HCT116 (cell line): ENCODE results near the gene MGAT4C. TPM values are rescaled to one million over a fixed set of nuclear protein-coding genes. Genes with fewer than 3 reads are reported as not detected.

Experiments
- ATAC-seq: fragments of 200-7000 bp; cut with Tn5 transposase; 2 replicates; pipeline ENCODE4 v1.9.1; 2020; ENCODE audit warnings: mild to moderate bottlenecking, moderate library complexity
- BruUV-seq: library from RNA; stranded (reverse); fragments of 400-500 nt; replicated peaks from 2 replicates; lab custom pipeline; 2021; lab: Mats Ljungman, UMichigan
- CTCF ChIA-PET: fragments of 300-600 bp; sonication (Branson Sonifier 250); formaldehyde crosslinking; loops from one replicate; lab custom pipeline; 2021; ENCODE audit warnings: antibody characterized with exemption; lab: Charles Lee
- POLR2A ChIA-PET: fragments of 300-600, 350-600 bp; sonication (Branson Sonifier 250); formaldehyde crosslinking; loops from one replicate; lab custom pipeline; 2021; ENCODE audit warnings: antibody characterized with exemption; lab: Charles Lee
- RAD21 ChIA-PET, 2 experiments: fragments of 300-600 bp; sonication (Branson Sonifier 250); formaldehyde crosslinking; loops; one replicate each; lab custom pipeline; 2023; ENCODE audit warnings: low total read pairs in 2 of 2; ENCODE audit not compliant: uncharacterized antibody in 2 of 2, unreplicated experiment in 2 of 2, low non-redundant PET in 1 of 2; lab: Charles Lee
- DNase-seq: peaks from one replicate; pipeline ENCODE4 v3.0.0-alpha.2; 2010; ENCODE audit warnings: low read depth, low spot score
- H2AFZ ChIP-seq: fragments of 200-600 bp; shearing (Covaris generic), sonication (generic); 2 replicates; pipeline ENCODE4 v1.6.1; 2017; ENCODE audit warnings: low read depth, mixed run types, mixed read lengths, antibody characterized with exemption, low read length; ENCODE audit not compliant: poor library complexity, severe bottlenecking
- H3K27ac ChIP-seq: 2 replicates; pipeline ENCODE4 v1.5.1; 2012; ENCODE audit warnings: low read depth, low read length
- H3K27me3 ChIP-seq: fragments of 200-600 bp; sonication (generic); 2 replicates; pipeline ENCODE4 v1.6.1; 2016; ENCODE audit warnings: mixed run types, low read length, mixed read lengths; ENCODE audit not compliant: insufficient read depth
- H3K36me3 ChIP-seq, 2 experiments: fragments of 200-500 bp in 1 of 2; fragments of 200-600 bp in 1 of 2; sonication (Bioruptor generic) in 1 of 2; sonication (generic) in 1 of 2; 2 replicates each; pipeline versions ENCODE4 v1.5.1 to v1.6.1; 2014 to 2016; ENCODE audit warnings: low read length in 2 of 2, inconsistent platforms in 1 of 2, mixed read lengths in 1 of 2, mixed run types in 1 of 2; ENCODE audit not compliant: insufficient read depth in 2 of 2, control insufficient read depth in 1 of 2
- H3K4me1 ChIP-seq, 2 experiments: fragments of 200-600 bp in 1 of 2; sonication (generic) in 1 of 2; 2 replicates each; pipeline versions ENCODE4 v1.5.1 to v1.6.1; 2012 to 2017; ENCODE audit warnings: low read length in 2 of 2, inconsistent platforms in 1 of 2, mild to moderate bottlenecking in 1 of 2, mixed read lengths in 1 of 2, mixed run types in 1 of 2, moderate library complexity in 1 of 2; ENCODE audit not compliant: insufficient read depth in 2 of 2, control insufficient read depth in 1 of 2
- H3K4me2 ChIP-seq: fragments of 200-600 bp; sonication (generic); 2 replicates; pipeline ENCODE4 v1.6.1; 2017; ENCODE audit warnings: mixed run types, low read length, mixed read lengths
- H3K4me3 ChIP-seq, 2 experiments: fragments of 200-600 bp in 1 of 2; sonication (generic) in 1 of 2; replicated peaks in 1 of 2; 2 replicates each; pipeline ENCODE4 v1.5.1; 2011 to 2016; ENCODE audit warnings: low read length in 2 of 2, control low read depth in 1 of 2, low read depth in 1 of 2, mild to moderate bottlenecking in 1 of 2, mixed read lengths in 1 of 2, mixed run types in 1 of 2
- H3K79me2 ChIP-seq: fragments of 200-600 bp; sonication (generic); 2 replicates; pipeline ENCODE4 v1.6.1; 2017; ENCODE audit warnings: mild to moderate bottlenecking, mixed run types, low read length, moderate library complexity, mixed read lengths; ENCODE audit not compliant: insufficient read depth
- H3K9ac ChIP-seq: fragments of 200-600 bp; sonication (generic); 2 replicates; pipeline ENCODE4 v1.6.1; 2016; ENCODE audit warnings: low read length, mixed read lengths
- H3K9me2 ChIP-seq: fragments of 200-600 bp; sonication (generic), shearing (Covaris generic); 2 replicates; pipeline ENCODE4 v1.6.1; 2017; ENCODE audit warnings: mixed run types, mild to moderate bottlenecking, moderate library complexity; ENCODE audit not compliant: insufficient read depth
- H3K9me3 ChIP-seq, 2 experiments: fragments of 200-500 bp in 1 of 2; fragments of 200-600 bp in 1 of 2; sonication (Bioruptor generic) in 1 of 2; sonication (generic) in 1 of 2; 2 replicates each; pipeline ENCODE4 v1.6.1; 2014 to 2017; ENCODE audit warnings: low read length in 2 of 2, mixed read lengths in 2 of 2, inconsistent platforms in 1 of 2, low read depth in 1 of 2, mild to moderate bottlenecking in 1 of 2, mixed run types in 1 of 2, moderate library complexity in 1 of 2; ENCODE audit not compliant: control insufficient read depth in 1 of 2, insufficient read depth in 1 of 2
- H4K20me1 ChIP-seq: fragments of 200-600 bp; sonication (generic), shearing (Covaris generic); 2 replicates; pipeline ENCODE4 v1.6.1; 2017; ENCODE audit warnings: mixed run types, mild to moderate bottlenecking, moderate library complexity; ENCODE audit not compliant: insufficient read depth
- CBX3 ChIP-seq: IDR thresholded peaks from 2 replicates; pipeline ENCODE4 v1.6.1; 2012; ENCODE audit warnings: low read depth
- CEBPB ChIP-seq: IDR thresholded peaks from 2 replicates; pipeline ENCODE4 v1.6.1; 2012; ENCODE audit warnings: low read depth
- EGR1 ChIP-seq: IDR thresholded peaks from 2 replicates; pipeline ENCODE4 v1.6.1; 2012; ENCODE audit warnings: low read depth
- FOSL1 ChIP-seq: IDR thresholded peaks from 2 replicates; pipeline ENCODE4 v1.6.1; 2012; ENCODE audit warnings: low read depth
- POLR2A ChIP-seq: IDR thresholded peaks from 2 replicates; pipeline ENCODE4 v1.7.0; 2011; ENCODE audit warnings: borderline replicate concordance; ENCODE audit not compliant: insufficient read depth, insufficient read length; ENCODE audit errors: extremely low read depth
- RAD21 ChIP-seq: IDR thresholded peaks from 2 replicates; pipeline ENCODE4 v1.6.1; 2012; ENCODE audit warnings: low read depth, mild to moderate bottlenecking
- SP1 ChIP-seq: IDR thresholded peaks from 2 replicates; pipeline ENCODE4 v1.6.1; 2012; ENCODE audit warnings: low read depth
- SRF ChIP-seq: IDR thresholded peaks from 2 replicates; pipeline ENCODE4 v1.6.1; 2012; ENCODE audit warnings: low read depth
- YY1 ChIP-seq: IDR thresholded peaks from 2 replicates; pipeline ENCODE4 v1.6.1; 2011; ENCODE audit warnings: low read length, low read depth, moderate library complexity, mild to moderate bottlenecking; ENCODE audit not compliant: insufficient replicate concordance; ENCODE audit errors: extremely low read depth
- ZFX ChIP-seq: fragments of 450-650 bp; IDR thresholded peaks from 2 replicates; pipeline ENCODE4 v1.6.1; 2017
- intact Hi-C: fragments of 100-400 bp; cut with micrococcal nuclease; formaldehyde crosslinking; loops from 2 replicates; pipeline ENCODE4 v1.10.0; 2022
- total RNA-seq: library from RNA; stranded (reverse); gene quantifications from one replicate; pipeline ENCODE4 v1.2.1, GENCODE V29; 2021; ENCODE audit not compliant: unreplicated experiment
- TF ChIP-seq, protein P1 (sequence below): IDR thresholded peaks from 2 replicates; pipeline ENCODE4 v1.6.1; 2012; ENCODE audit warnings: low read depth

Gene MGAT4C
- total RNA-seq, 1 experiment from 2014 or later: not detected

DNA sequence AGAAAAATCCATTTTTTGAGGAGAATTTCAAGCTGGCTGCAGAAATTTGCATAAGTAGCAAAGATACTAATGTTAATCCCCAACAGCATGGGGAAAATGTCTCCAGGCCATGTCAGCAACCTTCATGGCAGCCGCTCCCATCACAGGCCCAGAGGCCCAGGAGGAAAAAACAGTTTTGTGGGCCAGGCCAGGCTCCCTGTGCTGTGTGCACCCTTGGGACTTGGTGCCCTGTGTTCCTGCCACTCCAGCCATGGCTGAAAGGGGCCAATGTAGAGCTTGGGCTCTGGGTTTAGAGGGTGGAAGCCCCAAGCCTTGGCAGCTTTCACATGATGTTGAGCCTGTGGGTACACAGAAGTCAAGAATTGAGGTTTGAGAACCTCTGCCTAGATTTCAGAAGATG, 76.3 kb downstream of the MGAT4C start:
- H4K20me1 ChIP-seq: no peaks in the 10 kb centered on the region
- POLR2A ChIA-PET: no interaction called here
- no peaks in the 10 kb centered on the region for H3K36me3 ChIP-seq
- no TSS peak for BruUV-seq
- no peak overlapping the region for H3K4me3 ChIP-seq
- TF ChIP-seq, protein P1, sequence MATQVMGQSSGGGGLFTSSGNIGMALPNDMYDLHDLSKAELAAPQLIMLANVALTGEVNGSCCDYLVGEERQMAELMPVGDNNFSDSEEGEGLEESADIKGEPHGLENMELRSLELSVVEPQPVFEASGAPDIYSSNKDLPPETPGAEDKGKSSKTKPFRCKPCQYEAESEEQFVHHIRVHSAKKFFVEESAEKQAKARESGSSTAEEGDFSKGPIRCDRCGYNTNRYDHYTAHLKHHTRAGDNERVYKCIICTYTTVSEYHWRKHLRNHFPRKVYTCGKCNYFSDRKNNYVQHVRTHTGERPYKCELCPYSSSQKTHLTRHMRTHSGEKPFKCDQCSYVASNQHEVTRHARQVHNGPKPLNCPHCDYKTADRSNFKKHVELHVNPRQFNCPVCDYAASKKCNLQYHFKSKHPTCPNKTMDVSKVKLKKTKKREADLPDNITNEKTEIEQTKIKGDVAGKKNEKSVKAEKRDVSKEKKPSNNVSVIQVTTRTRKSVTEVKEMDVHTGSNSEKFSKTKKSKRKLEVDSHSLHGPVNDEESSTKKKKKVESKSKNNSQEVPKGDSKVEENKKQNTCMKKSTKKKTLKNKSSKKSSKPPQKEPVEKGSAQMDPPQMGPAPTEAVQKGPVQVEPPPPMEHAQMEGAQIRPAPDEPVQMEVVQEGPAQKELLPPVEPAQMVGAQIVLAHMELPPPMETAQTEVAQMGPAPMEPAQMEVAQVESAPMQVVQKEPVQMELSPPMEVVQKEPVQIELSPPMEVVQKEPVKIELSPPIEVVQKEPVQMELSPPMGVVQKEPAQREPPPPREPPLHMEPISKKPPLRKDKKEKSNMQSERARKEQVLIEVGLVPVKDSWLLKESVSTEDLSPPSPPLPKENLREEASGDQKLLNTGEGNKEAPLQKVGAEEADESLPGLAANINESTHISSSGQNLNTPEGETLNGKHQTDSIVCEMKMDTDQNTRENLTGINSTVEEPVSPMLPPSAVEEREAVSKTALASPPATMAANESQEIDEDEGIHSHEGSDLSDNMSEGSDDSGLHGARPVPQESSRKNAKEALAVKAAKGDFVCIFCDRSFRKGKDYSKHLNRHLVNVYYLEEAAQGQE: no peak
- no peak for TF ChIP-seq POLR2A
- no peak for TF ChIP-seq YY1
- no peak for TF ChIP-seq SRF
- no peak for TF ChIP-seq EGR1
- no peak for TF ChIP-seq SP1
- no peak for TF ChIP-seq CBX3
- TF ChIP-seq CEBPB: no peak
- TF ChIP-seq ZFX: no peak
- no peak for TF ChIP-seq FOSL1
- no peak for TF ChIP-seq RAD21
- TF ChIP-seq, all 23 proteins: peak for 0
- H2AFZ ChIP-seq: no peak overlapping the region
- H3K4me2 ChIP-seq: no peak overlapping the region
- RAD21 ChIA-PET: no interaction called here
- H3K9me2 ChIP-seq: no peaks in the 10 kb centered on the region
- no peak overlapping the region for H3K9ac ChIP-seq
- no peaks in the 10 kb centered on the region for H3K79me2 ChIP-seq
- ATAC-seq: no peak
- H3K4me1 ChIP-seq: no peaks in the 10 kb centered on the region
- DNase-seq: no peak
- no peaks in the 10 kb centered on the region for H3K9me3 ChIP-seq
- intact Hi-C loops: no loop called here
- CTCF ChIA-PET: no interaction called here
- H3K27ac ChIP-seq: no peak overlapping the region
- no peaks in the 10 kb centered on the region for H3K27me3 ChIP-seq
